Activated CD8-positive, alpha-beta memory T cell treated with anti-CD3 and anti-CD28 coated beads for 48 hours (primary cell): ENCODE results near the gene DNAL1.
"Not testable (repeated sequence)": the region's sequence is repeated elsewhere in the genome, so short reads cannot be mapped to it uniquely, and the experiment has no call there.

Experiments
- DNase-seq, 3 experiments: peaks; one replicate each; pipeline ENCODE4 v3.0.0-alpha.2; 2020; ENCODE audit warnings: low read depth in 2 of 3, low spot score in 2 of 3

DNAL1 gene

GRCh38 chr14:73696466-73697400 is 51.9 kb downstream of the DNAL1 start:
- DNase-seq = no peak

GRCh38 chr14:73700325-73700724 is 55.5 kb downstream of the DNAL1 start:
- no peak for DNase-seq

GRCh38 chr14:73708076-73708475 is 63.3 kb downstream of the DNAL1 start:
- not testable (repeated sequence) for DNase-seq

GRCh38 chr14:73709904-73710469 is 65.2 kb downstream of the DNAL1 start:
- DNase-seq = no peak

- no peak for DNase-seq
Observed at GRCh38 chr14:73710737-73711136, 66.0 kb downstream of the DNAL1 start.

GRCh38 chr14:73712071-73712506 is 67.3 kb downstream of the DNAL1 start:
- no peak for DNase-seq

GRCh38 chr14:73712540-73713180 is 67.9 kb downstream of the DNAL1 start:
- DNase-seq = peak in 2 of 3 experiments; percentile 29 to 36

- DNase-seq = no peak
Observed at GRCh38 chr14:73713206-73713802, 68.5 kb downstream of the DNAL1 start.

- peak; percentile 61 to 80 (median 73) for DNase-seq
Observed at GRCh38 chr14:73713803-73714655, 69.2 kb downstream of the DNAL1 start, which contains the start of gene PNMA1. TSS of gene PNMA1 (minus strand) at chr14:73714384. CDS start at chr14:73713639, 745 bp downstream.

GRCh38 chr14:73714656-73715081 is 69.9 kb downstream of the DNAL1 start:
- no peak for DNase-seq

- DNase-seq = no peak
Observed at GRCh38 chr14:73715707-73716106, 70.9 kb downstream of the DNAL1 start.

GRCh38 chr14:73717266-73717665 is 72.5 kb downstream of the DNAL1 start:
- no peak for DNase-seq

- DNase-seq = no peak
Observed at GRCh38 chr14:73717711-73718417, 73.1 kb downstream of the DNAL1 start.

- no peak for DNase-seq
Observed at GRCh38 chr14:73718418-73719251, 73.8 kb downstream of the DNAL1 start.

GRCh38 chr14:73719361-73719760 is 74.6 kb downstream of the DNAL1 start:
- no peak for DNase-seq

- no peak for DNase-seq
Observed at GRCh38 chr14:73719791-73720190, 75.0 kb downstream of the DNAL1 start.

GRCh38 chr14:73720636-73721035 is 75.8 kb downstream of the DNAL1 start:
- DNase-seq = no peak

- no peak for DNase-seq
Observed at GRCh38 chr14:73721101-73721821, 76.5 kb downstream of the DNAL1 start.
